Common myeloid progenitor, CD34-positive (primary cell): Measurements from ENCODE around the gene TTYH2.
"Not testable (repeated sequence)": the region's sequence is repeated elsewhere in the genome, so short reads cannot be mapped to it uniquely, and the experiment has no call there.

Experiments used
- CTCF ChIA-PET: fragments of 350-600 bp; sonication (Branson Sonifier 250); formaldehyde crosslinking; loops from one replicate; lab custom pipeline; 2021; ENCODE audit warnings: antibody characterized with exemption; lab: Charles Lee
- POLR2A ChIA-PET: fragments of 350-600 bp; sonication (Branson Sonifier 250); formaldehyde crosslinking; loops from one replicate; lab custom pipeline; 2021; ENCODE audit warnings: antibody characterized with exemption; lab: Charles Lee
- DNase-seq, 3 donors: peaks; one replicate each; pipeline versions ENCODE4 v3.0.0 to v3.0.0-alpha.2; 2013
- H3K27ac ChIP-seq, 2 experiments: 1 replicate in 1 of 2; 2 replicates in 1 of 2; pipeline ENCODE4 v1.7.0; 2013; ENCODE audit warnings: inconsistent platforms in 2 of 2, low read length in 2 of 2, mild to moderate bottlenecking in 2 of 2, low read depth in 1 of 2, moderate library complexity in 1 of 2; ENCODE audit not compliant: severe bottlenecking in 2 of 2, insufficient read depth in 1 of 2, poor library complexity in 1 of 2
- H3K27me3 ChIP-seq, 5 experiments: replicated peaks in 2 of 5; 1 replicate in 3 of 5; 2 replicates in 2 of 5; pipeline versions ENCODE4 v1.6.1 to v1.7.0; 2013; ENCODE audit warnings: low read length in 4 of 5, mild to moderate bottlenecking in 2 of 5, moderate library complexity in 2 of 5, inconsistent platforms in 1 of 5; ENCODE audit not compliant: insufficient read depth in 5 of 5, control insufficient read depth in 4 of 5
- H3K36me3 ChIP-seq, 4 experiments: 1 replicate in 2 of 4; 2 replicates in 2 of 4; pipeline versions ENCODE4 v1.6.1 to v1.7.0; 2013; ENCODE audit warnings: low read length in 3 of 4, control low read depth in 1 of 4, mild to moderate bottlenecking in 1 of 4; ENCODE audit not compliant: control insufficient read depth in 4 of 4, insufficient read depth in 4 of 4
- H3K4me1 ChIP-seq, 4 experiments: 1 replicate in 3 of 4; 2 replicates in 1 of 4; pipeline versions ENCODE4 v1.6.1 to v1.7.1; 2013; ENCODE audit warnings: low read length in 3 of 4, mild to moderate bottlenecking in 3 of 4, control low read depth in 1 of 4, inconsistent platforms in 1 of 4, moderate library complexity in 1 of 4; ENCODE audit not compliant: control insufficient read depth in 4 of 4, insufficient read depth in 4 of 4; ENCODE audit errors: control extremely low read depth in 1 of 4
- H3K4me3 ChIP-seq, 7 experiments: 1 replicate in 4 of 7; 2 replicates in 3 of 7; pipeline versions ENCODE4 v1.5.1 to v1.7.0; 2013; ENCODE audit warnings: mild to moderate bottlenecking in 7 of 7, low read length in 6 of 7, moderate library complexity in 6 of 7, inconsistent platforms in 2 of 7, low read depth in 2 of 7, control low read depth in 1 of 7; ENCODE audit not compliant: insufficient read depth in 4 of 7, control insufficient read depth in 1 of 7; ENCODE audit errors: extremely low read depth in 1 of 7
- H3K9me3 ChIP-seq, 5 experiments: 1 replicate in 4 of 5; 2 replicates in 1 of 5; pipeline versions ENCODE4 v1.6.1 to v1.7.1; 2013; ENCODE audit warnings: low read length in 4 of 5, mild to moderate bottlenecking in 2 of 5, inconsistent platforms in 1 of 5, low read depth in 1 of 5, moderate library complexity in 1 of 5; ENCODE audit not compliant: control insufficient read depth in 4 of 5, insufficient read depth in 2 of 5; ENCODE audit errors: control extremely low read depth in 1 of 5
- WGBS: methylation state at CpG from one replicate; pipeline ENCODE4 v1.1.5; 2013; ENCODE audit not compliant: insufficient coverage; 5-methylcytosine and 5-hydroxymethylcytosine counted together

Gene TTYH2

GRCh38 chr17:74185571-74186185 lies 27.7 kb upstream of the TTYH2 start:
- H3K4me3 ChIP-seq, result no peak overlapping the region
- ChIA-PET POLR2A (no interaction called here), CTCF (no interaction called here)
- H3K9me3 ChIP-seq, result no peaks in the 10 kb centered on the region
- no peaks in the 10 kb centered on the region for H3K36me3 ChIP-seq
- no peak overlapping the region for H3K27ac ChIP-seq
- H3K4me1 ChIP-seq, result no peaks in the 10 kb centered on the region
- DNase-seq, result no peak
- no peaks in the 10 kb centered on the region for H3K27me3 ChIP-seq
- WGBS, result 77% methylated on average over 4 of the region's 9 CpGs

- 98% methylated on average over 9 of the region's 20 CpGs for WGBS
- ChIA-PET POLR2A (no interaction called here), CTCF (no interaction called here)
- Histone ChIP-seq H3K36me3 (no peaks in the 10 kb centered on the region), H3K4me3 (no peak overlapping the region), H3K4me1 (no peaks in the 10 kb centered on the region), H3K27me3 (no peaks in the 10 kb centered on the region), H3K9me3 (no peaks in the 10 kb centered on the region), H3K27ac (no peak overlapping the region)
- DNase-seq, result no peak
Observed at GRCh38 chr17:74186498-74186897, 26.9 kb upstream of the TTYH2 start.

- WGBS, result 93% methylated on average over 10 of the region's 11 CpGs
- CTCF ChIA-PET, result interaction anchor here (2.3 kb wide), 1 partner anchor 11 kb away, joined by 8 read pairs; no protein-coding TSS in a partner anchor
- H3K27me3 ChIP-seq, result no peaks in the 10 kb centered on the region
- H3K4me1 ChIP-seq, result peaks cover 0 to 2% (median under 1%) of the 10 kb centered on the region in 4 experiments
- no peak overlapping the region for H3K27ac ChIP-seq
- no peaks in the 10 kb centered on the region for H3K9me3 ChIP-seq
- no peak for DNase-seq
- POLR2A ChIA-PET, result interaction anchor here (0.6 kb wide), 1 partner anchor 445 kb away, joined by 6 read pairs; no protein-coding TSS in a partner anchor
- H3K36me3 ChIP-seq, result no peaks in the 10 kb centered on the region
- no peak overlapping the region for H3K4me3 ChIP-seq
Observed at GRCh38 chr17:74187761-74188160, 25.6 kb upstream of the TTYH2 start.

- H3K27ac ChIP-seq, H3K36me3 ChIP-seq, POLR2A ChIA-PET, H3K9me3 ChIP-seq, H3K27me3 ChIP-seq, H3K4me3 ChIP-seq, DNase-seq: not testable (repeated sequence)
- CTCF ChIA-PET, result interaction anchor here (1.0 to 3.0 kb wide), 3 partner anchors 10 to 1632 kb away, joined by 4 to 11 read pairs (median 8); no protein-coding TSS in a partner anchor
- H3K4me1 ChIP-seq, result peaks cover 0 to 11% (median 9%) of the 10 kb centered on the region in 4 experiments
- 93% methylated on average over 3 of the region's 4 CpGs for WGBS
Observed at GRCh38 chr17:74188687-74189086, 24.7 kb upstream of the TTYH2 start.

GRCh38 chr17:74190154-74190553 lies 23.2 kb upstream of the TTYH2 start:
- POLR2A ChIA-PET, result no interaction called here
- 78% methylated on average over 1 of the region's 2 CpGs for WGBS
- Histone ChIP-seq H3K4me1 (peaks cover 0 to 21% (median 15%) of the 10 kb centered on the region in 4 experiments), H3K4me3 (no peak overlapping the region), H3K27ac (no peak overlapping the region), H3K27me3 (no peaks in the 10 kb centered on the region), H3K36me3 (no peaks in the 10 kb centered on the region), H3K9me3 (no peaks in the 10 kb centered on the region)
- CTCF ChIA-PET, result interaction anchor here (1.3 to 3.0 kb wide), 2 partner anchors 9 to 10 kb away, joined by 7 to 11 read pairs; no protein-coding TSS in a partner anchor
- DNase-seq, result peak in 2 of 3 donors; percentile 69

GRCh38 chr17:74190807-74191406 lies 22.5 kb upstream of the TTYH2 start:
- Histone ChIP-seq H3K36me3 (no peaks in the 10 kb centered on the region), H3K27ac (no peak overlapping the region), H3K4me3 (no peak overlapping the region), H3K9me3 (no peaks in the 10 kb centered on the region), H3K27me3 (no peaks in the 10 kb centered on the region), H3K4me1 (peaks cover 0 to 21% (median 15%) of the 10 kb centered on the region in 4 experiments)
- 69% methylated on average over 5 of the region's 6 CpGs for WGBS
- no peak for DNase-seq
- ChIA-PET CTCF (interaction anchor here (0.5 to 3.6 kb wide), 5 partner anchors 8 to 195 kb away, joined by 3 to 18 read pairs (median 7); partner anchors contain the start of gene RPL38), POLR2A (interaction anchor here (0.6 kb wide), 1 partner anchor 220 kb away, joined by 4 read pairs; no protein-coding TSS in a partner anchor)
